Nephron progenitor cell (in vitro differentiated cells): ENCODE data around the gene ABCC5.

Experiments used
- DNase-seq: peaks from one replicate; pipeline ENCODE4 v3.0.0; 2021
- H3K27ac Mint-ChIP-seq: 2 replicates; pipeline ENCODE4 v1.8.0; 2021; ENCODE audit warnings: mild to moderate bottlenecking, moderate library complexity, mixed read lengths
- H3K27me3 Mint-ChIP-seq: 2 replicates; pipeline ENCODE4 v1.8.0; 2021; ENCODE audit warnings: mild to moderate bottlenecking, low read depth, mixed read lengths; ENCODE audit not compliant: poor library complexity
- H3K36me3 Mint-ChIP-seq: 2 replicates; pipeline ENCODE4 v1.8.0; 2021; ENCODE audit warnings: low read depth, mixed read lengths
- H3K4me1 Mint-ChIP-seq: 2 replicates; pipeline ENCODE4 v1.8.0; 2021; ENCODE audit warnings: mixed read lengths
- H3K4me3 Mint-ChIP-seq: 2 replicates; pipeline ENCODE4 v1.8.0; 2021; ENCODE audit warnings: mild to moderate bottlenecking, moderate library complexity, mixed read lengths
- H3K9me3 Mint-ChIP-seq: 2 replicates; pipeline ENCODE4 v1.8.0; 2021; ENCODE audit warnings: mild to moderate bottlenecking, moderate library complexity, mixed read lengths
- CTCF ChIP-seq: fragments of 200-600 bp; sonication (generic); IDR thresholded peaks from 2 replicates; pipeline ENCODE4 v1.5.0; 2021; ENCODE audit warnings: antibody characterized with exemption

ABCC5 gene

GRCh38 chr3:183975981-183976662 lies 41.6 kb downstream of the ABCC5 start:
- Mint-ChIP-seq H3K27ac (no peak overlapping the region), H3K27me3 (peaks cover 3% of the 10 kb centered on the region), H3K9me3 (peaks cover 11% of the 10 kb centered on the region), H3K4me1 (peaks cover 33% of the 10 kb centered on the region), H3K4me3 (no peak overlapping the region), H3K36me3 (peaks cover 74% of the 10 kb centered on the region)
- no peak for TF ChIP-seq CTCF
- no peak for DNase-seq

GRCh38 chr3:183968666-183969245 lies 48.9 kb downstream of the ABCC5 start:
- Mint-ChIP-seq H3K27me3 (peaks cover 3% of the 10 kb centered on the region), H3K4me1 (peaks cover 43% of the 10 kb centered on the region), H3K4me3 (no peak overlapping the region), H3K9me3 (no peaks in the 10 kb centered on the region), H3K36me3 (peaks cover 67% of the 10 kb centered on the region), H3K27ac (peak overlapping the region; percentile 57)
- DNase-seq: no peak
- no peak for TF ChIP-seq CTCF

- H3K36me3 Mint-ChIP-seq: peaks cover 64% of the 10 kb centered on the region
- DNase-seq: no peak
- peak overlapping the region; percentile 96 for H3K27ac Mint-ChIP-seq
- peaks cover 43% of the 10 kb centered on the region for H3K4me1 Mint-ChIP-seq
- no peak for TF ChIP-seq CTCF
- peaks cover 2% of the 10 kb centered on the region for H3K27me3 Mint-ChIP-seq
- H3K9me3 Mint-ChIP-seq: no peaks in the 10 kb centered on the region
- H3K4me3 Mint-ChIP-seq: no peak overlapping the region
Measured at GRCh38 chr3:183967693-183968092, 50.0 kb downstream of the ABCC5 start.

- Mint-ChIP-seq H3K27me3 (peaks cover 2% of the 10 kb centered on the region), H3K36me3 (peaks cover 55% of the 10 kb centered on the region), H3K4me1 (peaks cover 43% of the 10 kb centered on the region), H3K9me3 (no peaks in the 10 kb centered on the region), H3K27ac (peak overlapping the region; percentile 64), H3K4me3 (no peak overlapping the region)
- no peak for DNase-seq
- TF ChIP-seq CTCF: no peak
Measured at GRCh38 chr3:183966361-183966791, 51.3 kb downstream of the ABCC5 start.

GRCh38 chr3:183962807-183963206 lies 54.9 kb downstream of the ABCC5 start:
- Mint-ChIP-seq H3K9me3 (no peaks in the 10 kb centered on the region), H3K4me1 (peaks cover 27% of the 10 kb centered on the region), H3K4me3 (no peak overlapping the region), H3K36me3 (peaks cover 58% of the 10 kb centered on the region), H3K27me3 (no peaks in the 10 kb centered on the region), H3K27ac (no peak overlapping the region)
- TF ChIP-seq CTCF: no peak
- DNase-seq: no peak

- H3K27ac Mint-ChIP-seq: no peak overlapping the region
- H3K9me3 Mint-ChIP-seq: no peaks in the 10 kb centered on the region
- TF ChIP-seq CTCF: no peak
- peaks cover 52% of the 10 kb centered on the region for H3K36me3 Mint-ChIP-seq
- H3K4me3 Mint-ChIP-seq: no peak overlapping the region
- no peak for DNase-seq
- H3K4me1 Mint-ChIP-seq: no peaks in the 10 kb centered on the region
- peaks cover 4% of the 10 kb centered on the region for H3K27me3 Mint-ChIP-seq
Measured at GRCh38 chr3:183959214-183959613, 58.5 kb downstream of the ABCC5 start.
